D721Med (cell line): Measurements from ENCODE around the gene VGLL1.

ENCODE experiments used
- DNase-seq: peaks from one replicate; pipeline ENCODE4 v3.0.0; 2011; ENCODE audit warnings: low spot score; ENCODE audit not compliant: insufficient read length
- FAIRE-seq: peaks from 2 replicates; lab custom pipeline; 2011; peaks lifted over from hg19 to GRCh38; lab: Jason Lieb, UNC
- TF ChIP-seq, protein P1 (sequence below): IDR thresholded peaks from 2 replicates; pipeline ENCODE4 v1.5.1; 2012; ENCODE audit warnings: mild to moderate bottlenecking, control low read depth; ENCODE audit not compliant: insufficient read depth; ENCODE audit errors: missing control alignments

The VGLL1 gene, protein sequence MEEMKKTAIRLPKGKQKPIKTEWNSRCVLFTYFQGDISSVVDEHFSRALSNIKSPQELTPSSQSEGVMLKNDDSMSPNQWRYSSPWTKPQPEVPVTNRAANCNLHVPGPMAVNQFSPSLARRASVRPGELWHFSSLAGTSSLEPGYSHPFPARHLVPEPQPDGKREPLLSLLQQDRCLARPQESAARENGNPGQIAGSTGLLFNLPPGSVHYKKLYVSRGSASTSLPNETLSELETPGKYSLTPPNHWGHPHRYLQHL

DNA sequence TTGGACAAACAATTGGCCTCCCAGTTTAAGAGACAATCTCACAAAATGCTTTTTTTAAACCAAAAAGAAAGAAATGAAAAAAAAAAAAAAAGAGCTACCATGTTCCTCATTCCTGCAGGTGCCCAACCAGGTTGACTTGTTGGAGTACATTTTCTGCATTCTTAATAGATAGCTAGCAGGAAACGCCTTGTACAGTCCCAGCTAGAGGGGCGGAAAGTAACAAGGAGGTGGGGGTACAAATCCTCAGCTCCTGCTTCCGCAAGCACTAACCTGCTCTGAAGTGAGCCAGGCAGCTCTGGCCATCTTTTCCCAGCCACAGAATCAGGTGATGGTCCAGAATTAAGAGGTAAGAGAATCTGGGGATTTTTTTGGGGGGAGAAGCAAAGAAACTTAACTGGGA, at the start of gene VGLL1:
Gene VGLL1, plus strand, starts transcription at position 265 of the 400 bp plus-strand sequence. CDS start 3,806 bp downstream, outside the sequence.
- TF ChIP-seq, protein P1, sequence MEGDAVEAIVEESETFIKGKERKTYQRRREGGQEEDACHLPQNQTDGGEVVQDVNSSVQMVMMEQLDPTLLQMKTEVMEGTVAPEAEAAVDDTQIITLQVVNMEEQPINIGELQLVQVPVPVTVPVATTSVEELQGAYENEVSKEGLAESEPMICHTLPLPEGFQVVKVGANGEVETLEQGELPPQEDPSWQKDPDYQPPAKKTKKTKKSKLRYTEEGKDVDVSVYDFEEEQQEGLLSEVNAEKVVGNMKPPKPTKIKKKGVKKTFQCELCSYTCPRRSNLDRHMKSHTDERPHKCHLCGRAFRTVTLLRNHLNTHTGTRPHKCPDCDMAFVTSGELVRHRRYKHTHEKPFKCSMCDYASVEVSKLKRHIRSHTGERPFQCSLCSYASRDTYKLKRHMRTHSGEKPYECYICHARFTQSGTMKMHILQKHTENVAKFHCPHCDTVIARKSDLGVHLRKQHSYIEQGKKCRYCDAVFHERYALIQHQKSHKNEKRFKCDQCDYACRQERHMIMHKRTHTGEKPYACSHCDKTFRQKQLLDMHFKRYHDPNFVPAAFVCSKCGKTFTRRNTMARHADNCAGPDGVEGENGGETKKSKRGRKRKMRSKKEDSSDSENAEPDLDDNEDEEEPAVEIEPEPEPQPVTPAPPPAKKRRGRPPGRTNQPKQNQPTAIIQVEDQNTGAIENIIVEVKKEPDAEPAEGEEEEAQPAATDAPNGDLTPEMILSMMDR = no peak
- no peak for FAIRE-seq

DNA sequence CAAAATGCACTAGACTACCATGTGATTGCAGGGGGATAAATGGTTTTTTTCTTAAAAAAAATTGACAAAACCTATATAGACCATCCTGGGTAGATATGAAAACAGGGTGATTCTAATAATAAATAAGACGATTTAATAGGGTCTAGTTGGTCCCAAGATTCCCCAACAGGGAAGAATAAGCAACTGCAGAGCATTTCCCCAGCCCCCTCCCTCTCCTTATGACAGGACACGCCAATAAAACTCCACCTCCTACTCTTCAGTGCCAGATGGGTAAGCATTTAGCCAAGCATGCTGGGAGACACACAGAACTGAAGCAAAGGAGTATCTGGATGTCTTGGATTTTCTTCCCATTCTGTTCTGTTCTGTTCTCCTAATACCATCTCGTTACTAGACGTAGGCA, 44.4 kb upstream of the VGLL1 start, which contains the start of gene BRS3:
Gene BRS3, plus strand, starts transcription at position 301 of the 400 bp plus-strand sequence. CDS start 168 bp downstream, outside the sequence.
- no peak for DNase-seq
- no peak for FAIRE-seq
- TF ChIP-seq, protein P1 = no peak

More for the DNA sequence above, at the start of gene VGLL1:
- DNase-seq = no peak

DNA sequence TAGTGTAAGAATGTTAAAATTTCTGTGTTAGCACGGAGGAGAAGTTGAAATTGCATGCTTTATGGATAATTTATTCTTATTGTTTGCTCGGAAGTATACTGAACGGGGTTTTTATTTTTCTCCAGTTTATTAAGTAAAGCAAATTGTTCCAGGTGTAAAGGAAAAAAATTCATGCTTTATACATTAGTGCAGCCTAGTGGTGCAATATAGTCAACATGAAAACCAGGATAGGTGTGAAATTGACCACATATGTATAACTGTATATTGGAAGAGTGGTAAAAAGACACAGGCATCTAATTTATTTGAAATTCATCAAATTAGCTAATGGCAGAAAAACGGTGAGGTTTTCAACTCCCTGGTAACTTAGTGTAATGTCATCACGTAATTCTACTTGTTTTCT, 43.3 kb upstream of the VGLL1 start:
- DNase-seq (no peak), FAIRE-seq (no peak)
- TF ChIP-seq, protein P1 = peak; percentile 12

DNA sequence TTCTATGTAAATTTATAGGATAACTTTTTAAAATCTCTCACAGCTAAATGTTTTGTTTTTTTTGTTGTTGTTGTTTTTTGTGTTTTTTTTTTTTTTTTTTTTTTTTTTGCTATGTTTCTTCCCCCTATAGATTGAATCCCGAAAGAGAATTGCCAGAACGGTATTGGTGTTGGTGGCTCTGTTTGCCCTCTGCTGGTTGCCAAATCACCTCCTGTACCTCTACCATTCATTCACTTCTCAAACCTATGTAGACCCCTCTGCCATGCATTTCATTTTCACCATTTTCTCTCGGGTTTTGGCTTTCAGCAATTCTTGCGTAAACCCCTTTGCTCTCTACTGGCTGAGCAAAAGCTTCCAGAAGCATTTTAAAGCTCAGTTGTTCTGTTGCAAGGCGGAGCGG, 40.2 kb upstream of the VGLL1 start:
- FAIRE-seq = no peak
- TF ChIP-seq, protein P1 = no peak
- DNase-seq = no peak

DNA sequence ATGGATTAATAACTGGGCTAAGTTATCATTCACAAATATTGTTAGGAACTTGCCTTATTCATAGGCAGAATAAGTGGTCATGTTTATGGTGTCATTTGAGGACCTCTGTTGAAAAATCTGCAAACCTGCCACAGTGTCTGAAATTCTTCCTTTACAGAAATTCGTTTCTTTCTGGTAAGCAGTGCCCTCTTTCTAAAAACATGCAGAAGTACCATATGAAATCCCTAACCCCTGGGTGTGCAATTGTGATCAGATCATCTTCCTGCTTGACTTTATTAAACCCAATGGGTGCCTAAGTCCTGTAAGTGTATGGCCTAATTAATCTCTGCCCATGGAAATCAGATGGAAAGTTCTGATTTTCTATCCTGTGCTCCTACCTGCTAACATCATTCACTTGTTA, 39.0 kb upstream of the VGLL1 start:
- no peak for FAIRE-seq
- TF ChIP-seq, protein P1 = no peak
- DNase-seq = no peak

DNA sequence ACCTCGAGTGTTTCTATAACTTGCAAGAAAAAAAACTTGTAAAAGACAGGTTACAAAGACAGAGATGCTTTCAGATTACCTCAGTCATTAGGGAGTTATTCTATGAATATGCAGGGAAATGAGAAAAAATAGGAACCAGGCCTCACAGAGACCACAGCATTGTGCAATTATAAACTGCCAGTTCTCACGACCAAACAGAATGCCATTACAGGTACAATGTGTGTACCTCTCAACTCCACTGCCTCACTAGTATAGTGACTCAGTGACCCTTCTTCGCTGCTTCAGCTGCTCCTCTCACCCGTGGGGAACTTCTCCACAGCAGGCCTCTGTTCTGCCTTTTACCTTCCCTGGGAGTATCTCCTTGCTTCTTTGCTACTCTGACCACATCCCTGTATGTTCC, 37.0 kb upstream of the VGLL1 start:
- no peak for DNase-seq
- no peak for FAIRE-seq
- TF ChIP-seq, protein P1 = no peak

DNA sequence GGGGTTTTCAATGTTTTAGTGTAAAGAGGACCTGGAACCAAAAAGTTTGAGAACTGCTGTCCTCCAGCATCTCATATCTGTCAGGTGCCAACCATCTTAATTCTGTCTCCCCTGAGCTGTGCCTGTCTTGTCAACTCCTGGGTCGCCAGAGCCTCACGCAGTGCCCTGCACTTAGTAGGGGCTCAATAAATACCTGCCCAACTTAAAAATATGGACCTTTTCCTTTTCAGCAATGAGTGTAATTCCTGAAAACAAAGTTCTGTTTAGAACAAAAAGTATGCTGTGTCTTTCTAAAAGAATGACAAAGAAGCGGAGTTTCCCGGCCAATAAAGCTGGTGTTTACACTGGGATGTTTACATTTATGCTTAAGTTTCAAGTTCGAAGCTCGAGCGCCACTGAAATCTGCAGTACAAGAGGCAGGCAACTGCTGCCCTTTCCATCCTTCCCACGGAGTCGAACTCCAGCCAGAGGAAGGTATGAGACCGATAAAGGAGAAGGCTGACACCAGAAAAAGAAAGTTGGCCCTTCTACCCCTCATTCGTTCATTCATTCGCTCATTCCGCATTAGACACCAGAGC, 35.7 kb upstream of the VGLL1 start:
- FAIRE-seq = peak; percentile 29

More for the DNA sequence above, 35.7 kb upstream of the VGLL1 start:
- TF ChIP-seq, protein P1 = no peak
- DNase-seq = no peak
